Ascending aorta (tissue), 2 donors: ENCODE measurements around the gene APC2. TPM values are rescaled to one million over a fixed set of nuclear protein-coding genes. Genes with fewer than 3 reads are reported as not detected.
A peak's percentile ranks its signal among the peaks of the same experiment; 100 is the strongest.
"Not testable (repeated sequence)": the region's sequence is repeated elsewhere in the genome, so short reads cannot be mapped to it uniquely, and the experiment has no call there.

Experiments used
- DNase-seq, 2 donors: peaks; one replicate each; pipeline ENCODE4 v3.0.0-alpha.2; 2019; ENCODE audit warnings: low spot score in 2 of 2
- H3K27ac ChIP-seq, 2 donors: fragments of 200-600 bp; sonication (generic); one replicate each; pipeline ENCODE4 v1.5.1; 2016 to 2017; ENCODE audit warnings: mild to moderate bottlenecking in 1 of 2
- H3K27me3 ChIP-seq: fragments of 200-600 bp; sonication (generic); one replicate; pipeline ENCODE4 v1.5.1; 2017
- H3K36me3 ChIP-seq, 2 donors: fragments of 200-600 bp; sonication (generic); one replicate each; pipeline ENCODE4 v1.5.1; 2016
- H3K4me1 ChIP-seq, 2 donors: fragments of 200-600 bp; sonication (generic); one replicate each; pipeline ENCODE4 v1.5.1; 2016 to 2017; ENCODE audit warnings: mild to moderate bottlenecking in 1 of 2
- H3K4me3 ChIP-seq, 2 donors: fragments of 200-600 bp; sonication (generic); one replicate each; pipeline ENCODE4 v1.5.1; 2016 to 2017; ENCODE audit warnings: mild to moderate bottlenecking in 1 of 2
- H3K9me3 ChIP-seq, 2 donors: fragments of 200-600 bp; sonication (generic); one replicate each; pipeline ENCODE4 v1.5.1; 2016
- intact Hi-C: fragments of 100-400 bp; cut with DNase I; formaldehyde crosslinking; loops from one replicate; pipeline ENCODE4 v1.15.1; 2023
- total RNA-seq: library from RNA; depleted of rRNA; stranded (reverse); fragments of >200 nt; gene quantifications from one replicate; pipeline ENCODE4 v1.1.0, GENCODE V29; 2016
- TF ChIP-seq, protein P1 (sequence below), 3 experiments: fragments of 200-600 bp in 2 of 3; fragments of 450-650 bp in 1 of 3; sonication (generic) in 2 of 3; IDR thresholded peaks; one replicate each; pipeline ENCODE4 v1.5.1; 2016 to 2019; ENCODE audit warnings: antibody characterized with exemption in 3 of 3, mild to moderate bottlenecking in 1 of 3, moderate library complexity in 1 of 3

APC2 gene
- total RNA-seq, 1 donor from 2014 or later = not detected

DNA sequence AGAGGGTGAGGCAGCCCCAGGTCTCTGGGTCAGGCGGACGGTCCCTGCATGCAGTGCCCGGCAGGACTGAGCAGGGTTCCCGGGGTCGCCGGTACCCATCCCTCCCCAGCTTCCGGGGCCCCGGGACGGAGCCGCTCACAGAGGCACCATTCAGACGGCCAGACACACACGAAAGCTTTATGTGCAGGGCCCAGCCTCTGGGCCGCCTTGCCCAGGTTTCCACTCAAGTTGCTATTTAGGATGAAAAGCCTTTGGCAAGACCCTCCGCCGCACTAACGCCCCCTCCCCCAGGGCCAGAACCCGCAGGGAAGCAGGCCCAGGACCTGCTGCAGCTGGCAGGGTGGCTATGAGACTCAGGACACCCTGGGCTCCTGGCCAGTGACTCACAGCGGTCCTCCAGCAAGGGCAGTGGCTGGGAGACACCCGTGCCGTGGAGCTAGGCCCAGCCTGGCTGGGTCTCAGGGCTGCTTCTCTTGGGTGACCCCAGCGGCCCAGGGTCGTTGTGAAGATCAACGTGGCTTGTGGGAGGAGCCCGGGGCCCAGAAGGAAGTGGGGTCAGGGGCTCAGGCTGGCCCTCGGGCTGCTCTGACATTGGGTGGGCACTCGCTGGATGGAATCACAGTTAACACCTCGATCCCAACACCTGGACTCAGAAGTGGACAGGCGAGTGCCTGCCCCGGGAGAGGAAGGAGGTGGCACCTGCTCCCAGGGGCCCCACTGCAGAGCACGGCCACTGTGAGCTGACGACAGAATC is 24.3 kb downstream of the APC2 start:
- TF ChIP-seq, protein P1, sequence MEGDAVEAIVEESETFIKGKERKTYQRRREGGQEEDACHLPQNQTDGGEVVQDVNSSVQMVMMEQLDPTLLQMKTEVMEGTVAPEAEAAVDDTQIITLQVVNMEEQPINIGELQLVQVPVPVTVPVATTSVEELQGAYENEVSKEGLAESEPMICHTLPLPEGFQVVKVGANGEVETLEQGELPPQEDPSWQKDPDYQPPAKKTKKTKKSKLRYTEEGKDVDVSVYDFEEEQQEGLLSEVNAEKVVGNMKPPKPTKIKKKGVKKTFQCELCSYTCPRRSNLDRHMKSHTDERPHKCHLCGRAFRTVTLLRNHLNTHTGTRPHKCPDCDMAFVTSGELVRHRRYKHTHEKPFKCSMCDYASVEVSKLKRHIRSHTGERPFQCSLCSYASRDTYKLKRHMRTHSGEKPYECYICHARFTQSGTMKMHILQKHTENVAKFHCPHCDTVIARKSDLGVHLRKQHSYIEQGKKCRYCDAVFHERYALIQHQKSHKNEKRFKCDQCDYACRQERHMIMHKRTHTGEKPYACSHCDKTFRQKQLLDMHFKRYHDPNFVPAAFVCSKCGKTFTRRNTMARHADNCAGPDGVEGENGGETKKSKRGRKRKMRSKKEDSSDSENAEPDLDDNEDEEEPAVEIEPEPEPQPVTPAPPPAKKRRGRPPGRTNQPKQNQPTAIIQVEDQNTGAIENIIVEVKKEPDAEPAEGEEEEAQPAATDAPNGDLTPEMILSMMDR (IDR thresholded peaks at IDR 0.05) = no peak
- H3K27me3 ChIP-seq = peaks cover 38% of the 10 kb centered on the region
- peaks cover 6 to 24% of the 10 kb centered on the region in 2 donors for H3K36me3 ChIP-seq
- no peaks in the 10 kb centered on the region for H3K9me3 ChIP-seq
- peaks cover 21 to 32% of the 10 kb centered on the region in 2 donors for H3K4me1 ChIP-seq
- intact Hi-C loops = no loop called here
- no peak overlapping the region for H3K27ac ChIP-seq
- DNase-seq = no peak
- no peak overlapping the region for H3K4me3 ChIP-seq

DNA sequence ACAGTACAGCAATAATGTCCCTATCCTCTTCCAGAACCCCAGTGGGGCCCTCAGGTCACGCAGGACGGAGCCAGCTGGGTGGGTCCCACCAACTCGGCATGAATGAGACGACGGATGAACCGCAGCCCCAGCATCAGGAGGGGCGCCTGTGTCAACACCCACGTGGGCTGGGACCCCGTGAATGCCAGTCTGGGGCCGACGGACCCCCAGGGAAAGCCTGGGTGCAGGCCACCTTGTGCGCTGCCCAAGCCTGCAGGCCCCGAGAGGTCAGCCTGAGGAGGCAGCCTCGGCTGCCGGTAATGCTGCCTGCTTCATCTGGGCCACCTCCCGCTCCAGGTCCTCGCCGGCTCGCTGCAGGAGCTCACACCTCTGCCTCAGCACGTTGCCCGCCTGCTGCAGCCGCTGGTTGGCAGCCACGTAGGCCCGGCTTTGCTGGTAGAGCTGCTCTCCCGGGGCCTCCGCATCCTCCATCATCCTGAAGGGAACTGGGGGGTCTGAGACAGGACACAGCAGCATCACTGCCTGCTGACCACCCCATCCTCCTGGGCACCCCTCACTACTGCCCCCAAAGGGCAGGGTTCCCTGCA is 24.9 kb downstream of the APC2 start:
- no peaks in the 10 kb centered on the region for H3K9me3 ChIP-seq
- H3K36me3 ChIP-seq = peaks cover 6 to 24% of the 10 kb centered on the region in 2 donors
- TF ChIP-seq, protein P1 (IDR thresholded peaks at IDR 0.05) = no peak
- H3K4me3 ChIP-seq = no peak overlapping the region
- intact Hi-C loops = no loop called here
- no peak overlapping the region for H3K27ac ChIP-seq
- H3K4me1 ChIP-seq = peaks cover 18 to 34% of the 10 kb centered on the region in 2 donors
- DNase-seq = no peak
- H3K27me3 ChIP-seq = peaks cover 35% of the 10 kb centered on the region

GRCh38 chr19:1475751-1476437 is 26.0 kb downstream of the APC2 start:
- TF ChIP-seq, protein P1 (IDR thresholded peaks at IDR 0.05) = no peak
- peaks cover 6 to 24% of the 10 kb centered on the region in 2 donors for H3K36me3 ChIP-seq
- peaks cover 25% of the 10 kb centered on the region for H3K27me3 ChIP-seq
- DNase-seq = no peak
- intact Hi-C loops = no loop called here
- peaks cover 8 to 24% of the 10 kb centered on the region in 2 donors for H3K4me1 ChIP-seq
- H3K9me3 ChIP-seq = no peaks in the 10 kb centered on the region
- no peak overlapping the region for H3K27ac ChIP-seq
- no peak overlapping the region for H3K4me3 ChIP-seq

DNA sequence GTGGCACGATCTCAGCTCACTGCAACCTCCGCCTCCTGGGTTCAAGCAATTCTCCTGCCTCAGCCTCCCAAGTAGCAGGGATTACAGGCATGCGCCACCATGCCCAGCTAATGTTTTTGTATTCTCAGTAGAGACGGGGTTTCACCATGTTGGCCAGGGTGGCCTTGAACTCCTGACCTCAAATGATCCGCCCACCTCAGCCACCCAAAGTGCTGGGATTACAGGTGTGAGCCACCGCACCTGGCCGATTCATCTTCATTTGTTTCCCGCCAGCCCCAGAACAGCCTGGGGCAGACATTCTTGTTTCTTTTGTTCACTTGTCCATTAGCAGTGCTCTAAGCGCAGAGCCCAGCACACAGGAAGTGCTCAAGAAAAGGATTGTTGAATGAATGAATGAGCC is 27.1 kb downstream of the APC2 start:
- intact Hi-C loops, H3K4me3 ChIP-seq, H3K27ac ChIP-seq, DNase-seq, H3K9me3 ChIP-seq: not testable (repeated sequence)
- peaks cover 13% of the 10 kb centered on the region for H3K27me3 ChIP-seq
- peaks cover 6 to 24% of the 10 kb centered on the region in 2 donors for H3K36me3 ChIP-seq
- H3K4me1 ChIP-seq = peaks cover 2 to 16% of the 10 kb centered on the region in 2 donors

DNA sequence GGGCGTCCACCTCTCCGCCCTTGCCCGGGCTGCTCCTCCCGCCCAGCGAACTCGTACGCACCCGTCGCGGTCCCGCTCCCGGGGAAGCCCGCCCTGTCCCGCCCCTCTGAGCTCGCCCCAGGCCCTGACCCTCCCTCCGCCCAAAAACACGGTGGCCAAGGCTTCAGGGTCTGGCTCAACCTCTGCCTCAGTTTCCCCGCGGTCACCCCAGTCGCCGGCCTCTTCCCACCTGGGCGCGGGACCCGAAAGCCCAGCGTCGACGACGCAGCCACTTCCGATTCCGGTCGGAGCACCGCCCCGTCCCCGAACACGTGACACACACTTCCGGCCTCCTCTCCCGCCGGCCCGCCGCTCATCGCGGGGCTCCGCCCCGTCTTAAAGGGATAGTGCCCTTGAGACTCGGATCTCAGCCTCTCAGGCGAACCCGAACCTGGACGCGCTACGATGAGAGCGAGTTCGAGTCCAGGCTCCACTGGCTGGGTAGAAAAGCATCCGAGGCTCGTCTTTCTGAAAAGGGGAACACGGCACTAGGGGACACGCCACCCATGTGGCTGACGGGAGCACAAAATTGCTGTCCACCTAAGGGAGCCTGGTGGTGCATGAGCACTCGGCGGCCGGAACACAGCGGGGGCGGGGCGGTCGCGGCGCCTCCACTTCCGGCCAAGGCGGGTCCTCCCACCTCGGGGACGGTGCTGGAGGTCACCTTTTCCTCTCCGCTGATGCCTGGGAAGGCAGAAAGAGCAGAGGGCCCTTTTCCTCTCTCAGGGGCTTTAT is 29.2 kb downstream of the APC2 start, which contains the start of gene C19orf25:
Gene C19orf25 (minus strand): TSS at position 282 of the 774 bp plus-strand sequence. CDS start 312 bp downstream, outside the sequence.
- intact Hi-C loops = loop anchor here (1.0 to 2.0 kb wide), 4 partner anchors 11 to 96 kb away; partner anchors contain the start of genes NDUFS7, PCSK4 and RPS15
- peaks cover 6 to 24% of the 10 kb centered on the region in 2 donors for H3K36me3 ChIP-seq
- TF ChIP-seq, protein P1 (IDR thresholded peaks at IDR 0.05) = no peak
- no peaks in the 10 kb centered on the region for H3K9me3 ChIP-seq
- peak; percentile 73 to 96 for DNase-seq
- H3K27ac ChIP-seq = peak within 1 kb of the TSS; percentile 41 to 62
- H3K4me3 ChIP-seq = peak within 1 kb of the TSS; percentile 88 to 90
- no peaks in the 10 kb centered on the region for H3K27me3 ChIP-seq
- H3K4me1 ChIP-seq = peaks cover 2 to 14% of the 10 kb centered on the region in 2 donors
